Central memory CD8-positive, alpha-beta T cell (primary cell): ENCODE data around the gene LRIT1.

ENCODE experiments used
- ATAC-seq: fragments of 150-1000 bp; cut with Tn5 transposase; replicated peaks from 2 replicates; pipeline ENCODE4 v1.10.0; 2022; ENCODE audit warnings: mild to moderate bottlenecking, moderate FRiP score, moderate number of reproducible peaks; ENCODE audit not compliant: poor library complexity, severe bottlenecking; ENCODE audit errors: extremely low read depth
- DNase-seq, 2 donors: peaks; one replicate each; pipeline ENCODE4 v3.0.0; 2021; ENCODE audit warnings: low spot score in 2 of 2
- H3K27ac Mint-ChIP-seq: one replicate; pipeline ENCODE4 v1.8.0; 2022; ENCODE audit warnings: low read depth, mild to moderate bottlenecking, moderate library complexity, mixed read lengths
- H3K27me3 Mint-ChIP-seq: one replicate; pipeline ENCODE4 v1.8.0; 2022; ENCODE audit warnings: mixed read lengths
- H3K36me3 Mint-ChIP-seq: one replicate; pipeline ENCODE4 v1.8.0; 2022; ENCODE audit warnings: mild to moderate bottlenecking, moderate library complexity, mixed read lengths; ENCODE audit not compliant: insufficient read depth
- H3K4me1 Mint-ChIP-seq: one replicate; pipeline ENCODE4 v1.8.0; 2022; ENCODE audit warnings: mixed read lengths
- H3K4me3 Mint-ChIP-seq: one replicate; pipeline ENCODE4 v1.8.0; 2022; ENCODE audit warnings: mild to moderate bottlenecking, moderate library complexity, mixed read lengths
- H3K9me3 Mint-ChIP-seq: one replicate; pipeline ENCODE4 v1.8.0; 2022; ENCODE audit warnings: mixed read lengths

Gene LRIT1

GRCh38 chr10:84202349-84202748 lies 39.0 kb downstream of the LRIT1 start:
- H3K4me3 Mint-ChIP-seq: no peak overlapping the region
- H3K9me3 Mint-ChIP-seq: no peaks in the 10 kb centered on the region
- ATAC-seq (no peak), DNase-seq (no peak)
- peaks cover 7% of the 10 kb centered on the region for H3K4me1 Mint-ChIP-seq
- peak overlapping the region; percentile 75 for H3K27ac Mint-ChIP-seq
- no peaks in the 10 kb centered on the region for H3K27me3 Mint-ChIP-seq
- H3K36me3 Mint-ChIP-seq: peaks cover 5% of the 10 kb centered on the region

- Mint-ChIP-seq H3K27me3 (no peaks in the 10 kb centered on the region), H3K4me1 (peaks cover 7% of the 10 kb centered on the region), H3K36me3 (peaks cover 3% of the 10 kb centered on the region), H3K9me3 (no peaks in the 10 kb centered on the region), H3K4me3 (no peak overlapping the region), H3K27ac (peak overlapping the region; percentile 75)
- ATAC-seq (no peak), DNase-seq (no peak)
Observed at GRCh38 chr10:84201682-84202081, 39.7 kb downstream of the LRIT1 start.

GRCh38 chr10:84201244-84201606 lies 40.1 kb downstream of the LRIT1 start:
- ATAC-seq (no peak), DNase-seq (no peak)

GRCh38 chr10:84200537-84201243 lies 40.7 kb downstream of the LRIT1 start:
- Mint-ChIP-seq H3K27me3 (peaks cover 7% of the 10 kb centered on the region), H3K9me3 (no peaks in the 10 kb centered on the region), H3K4me3 (no peak overlapping the region), H3K27ac (no peak overlapping the region), H3K4me1 (peaks cover 7% of the 10 kb centered on the region), H3K36me3 (peaks cover 3% of the 10 kb centered on the region)
- no peak for DNase-seq
- no peak for ATAC-seq

More at GRCh38 chr10:84201244-84201606, 40.1 kb downstream of the LRIT1 start:
- H3K27ac Mint-ChIP-seq: no peak overlapping the region
- peaks cover 3% of the 10 kb centered on the region for H3K27me3 Mint-ChIP-seq
- no peaks in the 10 kb centered on the region for H3K9me3 Mint-ChIP-seq
- no peak overlapping the region for H3K4me3 Mint-ChIP-seq
- H3K4me1 Mint-ChIP-seq: peaks cover 7% of the 10 kb centered on the region
- peaks cover 3% of the 10 kb centered on the region for H3K36me3 Mint-ChIP-seq

GRCh38 chr10:84198206-84198915 lies 43.0 kb downstream of the LRIT1 start:
- Mint-ChIP-seq H3K4me1 (no peaks in the 10 kb centered on the region), H3K9me3 (no peaks in the 10 kb centered on the region), H3K36me3 (peaks cover 3% of the 10 kb centered on the region), H3K27me3 (peaks cover 7% of the 10 kb centered on the region), H3K27ac (no peak overlapping the region), H3K4me3 (no peak overlapping the region)
- DNase-seq (no peak), ATAC-seq (no peak)

- no peak overlapping the region for H3K4me3 Mint-ChIP-seq
- peaks cover 7% of the 10 kb centered on the region for H3K27me3 Mint-ChIP-seq
- no peak overlapping the region for H3K27ac Mint-ChIP-seq
- H3K4me1 Mint-ChIP-seq: no peaks in the 10 kb centered on the region
- DNase-seq: no peak
- H3K36me3 Mint-ChIP-seq: peaks cover 3% of the 10 kb centered on the region
- no peak for ATAC-seq
- H3K9me3 Mint-ChIP-seq: no peaks in the 10 kb centered on the region
Observed at GRCh38 chr10:84197643-84198042, 43.7 kb downstream of the LRIT1 start.

- ATAC-seq (no peak), DNase-seq (no peak)
- peaks cover 7% of the 10 kb centered on the region for H3K27me3 Mint-ChIP-seq
- H3K27ac Mint-ChIP-seq: no peak overlapping the region
- no peak overlapping the region for H3K4me3 Mint-ChIP-seq
- no peaks in the 10 kb centered on the region for H3K4me1 Mint-ChIP-seq
- H3K9me3 Mint-ChIP-seq: no peaks in the 10 kb centered on the region
- peaks cover 3% of the 10 kb centered on the region for H3K36me3 Mint-ChIP-seq
Observed at GRCh38 chr10:84196941-84197340, 44.4 kb downstream of the LRIT1 start.

GRCh38 chr10:84196083-84196482 lies 45.3 kb downstream of the LRIT1 start:
- peaks cover 3% of the 10 kb centered on the region for H3K36me3 Mint-ChIP-seq
- peaks cover 5% of the 10 kb centered on the region for H3K4me1 Mint-ChIP-seq
- H3K4me3 Mint-ChIP-seq: peak overlapping the region; percentile 73
- peaks cover 7% of the 10 kb centered on the region for H3K27me3 Mint-ChIP-seq
- no peaks in the 10 kb centered on the region for H3K9me3 Mint-ChIP-seq
- DNase-seq (no peak), ATAC-seq (no peak)
- no peak overlapping the region for H3K27ac Mint-ChIP-seq

- ATAC-seq (no peak), DNase-seq (no peak)
- Mint-ChIP-seq H3K4me1 (peaks cover 8% of the 10 kb centered on the region), H3K4me3 (peak overlapping the region; percentile 73), H3K27me3 (peaks cover 7% of the 10 kb centered on the region), H3K9me3 (no peaks in the 10 kb centered on the region), H3K36me3 (peaks cover 3% of the 10 kb centered on the region), H3K27ac (no peak overlapping the region)
Observed at GRCh38 chr10:84195044-84195830, 46.1 kb downstream of the LRIT1 start.

- H3K9me3 Mint-ChIP-seq: no peaks in the 10 kb centered on the region
- no peak for DNase-seq
- peaks cover 8% of the 10 kb centered on the region for H3K4me1 Mint-ChIP-seq
- H3K4me3 Mint-ChIP-seq: peak within 1 kb of the TSS; percentile 73
- peaks cover 7% of the 10 kb centered on the region for H3K27me3 Mint-ChIP-seq
- peak; percentile 68 for ATAC-seq
- no peak within 1 kb of the TSS for H3K27ac Mint-ChIP-seq
- H3K36me3 Mint-ChIP-seq: peaks cover 3% of the 10 kb centered on the region
Observed at GRCh38 chr10:84194424-84195043, 46.8 kb downstream of the LRIT1 start, which contains the start of gene CDHR1. Gene CDHR1, plus strand, starts transcription at chr10:84194537. Its CDS starts 224 bp downstream, at chr10:84194761.

- no peaks in the 10 kb centered on the region for H3K9me3 Mint-ChIP-seq
- H3K36me3 Mint-ChIP-seq: peaks cover 3% of the 10 kb centered on the region
- H3K27ac Mint-ChIP-seq: no peak overlapping the region
- peaks cover 8% of the 10 kb centered on the region for H3K4me1 Mint-ChIP-seq
- DNase-seq (no peak), ATAC-seq (no peak)
- H3K27me3 Mint-ChIP-seq: peaks cover 7% of the 10 kb centered on the region
- peak overlapping the region; percentile 73 for H3K4me3 Mint-ChIP-seq
Observed at GRCh38 chr10:84193846-84194423, 47.4 kb downstream of the LRIT1 start.

- Mint-ChIP-seq H3K27me3 (peaks cover 7% of the 10 kb centered on the region), H3K36me3 (peaks cover 3% of the 10 kb centered on the region), H3K4me1 (peaks cover 8% of the 10 kb centered on the region), H3K4me3 (peak overlapping the region; percentile 73), H3K27ac (no peak overlapping the region), H3K9me3 (no peaks in the 10 kb centered on the region)
- ATAC-seq: no peak
- no peak for DNase-seq
Observed at GRCh38 chr10:84193327-84193726, 48.0 kb downstream of the LRIT1 start.
